Activated naive CD4-positive, alpha-beta T cell (primary cell): ENCODE data around the gene TRIM16.
"Not testable (repeated sequence)": the region's sequence is repeated elsewhere in the genome, so short reads cannot be mapped to it uniquely, and the experiment has no call there.

Experiments
- DNase-seq, 4 experiments: peaks; one replicate each; lab custom pipeline; 2025; lab: John Stamatoyannopoulos, UW

Gene TRIM16

GRCh38 chr17:15658296-15658695 lies 25.8 kb downstream of the TRIM16 start:
- DNase-seq = no peak

DNA sequence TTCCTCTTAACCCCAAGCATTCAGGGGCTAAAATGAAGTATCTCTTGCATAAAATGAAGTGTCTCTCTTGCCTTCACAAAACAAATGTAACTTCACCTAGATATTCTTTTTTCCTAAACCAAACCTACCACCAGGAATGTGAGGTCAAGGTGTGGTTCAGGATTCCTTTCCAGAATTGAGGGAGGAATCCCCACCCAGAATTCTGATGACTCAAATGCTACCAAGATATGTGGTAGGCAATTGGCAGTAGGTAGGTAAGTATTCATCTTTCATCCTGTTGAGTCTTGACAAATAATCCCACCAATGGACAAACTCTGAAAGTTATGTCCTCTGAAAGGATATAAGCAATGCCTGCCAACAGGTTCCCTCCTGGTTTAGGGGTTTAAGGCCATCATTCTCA lies 26.2 kb downstream of the TRIM16 start:
- DNase-seq = no peak

- DNase-seq = no peak
Measured at GRCh38 chr17:15654886-15655561, 29.1 kb downstream of the TRIM16 start.

DNA sequence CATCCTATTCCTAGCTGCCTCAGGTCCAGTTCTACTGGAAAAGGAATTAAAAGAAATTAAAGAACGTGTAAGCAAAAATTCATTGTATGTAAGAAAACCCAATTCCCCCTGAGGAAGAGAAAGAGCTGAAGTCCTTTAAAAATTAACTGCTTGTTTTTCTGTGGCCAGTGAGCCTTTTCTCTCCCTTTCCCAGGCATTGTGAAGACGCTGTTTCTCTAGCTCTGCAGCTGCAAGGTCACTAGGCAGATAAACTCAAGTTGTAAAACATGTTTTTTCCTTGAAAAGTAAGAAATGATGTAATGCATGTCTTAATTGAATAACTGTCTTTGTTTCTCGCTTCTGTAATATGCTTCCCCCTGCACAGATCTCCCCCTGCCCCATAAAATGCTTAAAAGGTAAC lies 29.7 kb downstream of the TRIM16 start:
- not testable (repeated sequence) for DNase-seq

- DNase-seq = no peak
Measured at GRCh38 chr17:15652960-15653359, 31.2 kb downstream of the TRIM16 start.

DNA sequence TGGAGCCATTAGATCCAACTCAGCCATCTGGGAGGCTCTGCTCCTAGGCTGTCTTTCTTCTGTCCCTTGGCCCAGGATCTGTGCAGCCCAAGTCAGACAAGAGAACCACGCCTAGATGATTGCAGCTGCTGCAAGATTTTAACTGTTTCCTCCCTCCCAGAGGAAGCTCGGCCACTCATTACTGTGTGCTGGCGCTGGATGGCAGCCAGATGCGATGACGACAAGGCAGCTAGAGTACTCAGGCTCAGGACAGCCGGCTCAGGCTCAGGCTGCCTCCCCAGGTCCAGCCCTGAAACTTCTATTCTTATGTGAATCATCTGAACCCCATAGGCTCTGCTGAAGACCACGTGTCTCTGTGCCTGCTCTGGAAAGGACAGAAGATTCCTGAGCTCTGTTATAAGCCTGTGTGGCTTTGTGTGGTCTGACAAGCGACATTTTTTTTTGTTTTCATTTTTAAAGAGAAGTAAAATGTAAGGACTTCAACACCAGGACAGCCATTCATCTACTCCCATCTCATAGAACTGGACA lies 32.5 kb downstream of the TRIM16 start:
- no peak for DNase-seq

- DNase-seq = no peak
Measured at GRCh38 chr17:15650741-15651582, 33.1 kb downstream of the TRIM16 start.

DNA sequence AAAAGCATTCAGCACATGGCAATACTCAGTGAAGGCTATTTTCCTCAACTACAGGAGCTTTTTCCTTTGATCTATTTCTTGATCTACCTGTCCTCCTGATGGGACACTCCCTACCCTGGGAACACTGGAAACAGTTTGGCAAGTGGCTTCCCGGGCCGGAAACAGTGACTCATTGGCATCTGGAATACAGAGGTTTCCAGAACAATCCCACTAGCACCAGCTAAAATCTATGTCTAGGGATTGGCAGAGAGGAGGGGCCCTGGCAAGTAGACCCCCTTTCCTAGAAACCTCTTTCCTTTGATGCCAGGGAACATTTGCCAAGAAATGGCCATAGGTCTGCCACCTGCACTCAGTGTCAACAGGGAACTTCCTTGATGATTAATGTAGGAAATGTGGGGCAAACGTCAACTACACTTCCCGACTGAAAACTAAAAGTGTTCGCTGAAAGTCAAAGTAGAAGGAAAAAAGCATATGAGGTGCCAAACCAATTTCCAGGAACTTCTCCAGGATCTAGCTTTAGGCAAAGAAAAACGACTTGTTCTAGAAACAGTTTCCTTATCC lies 34.2 kb downstream of the TRIM16 start:
- DNase-seq = no peak

DNA sequence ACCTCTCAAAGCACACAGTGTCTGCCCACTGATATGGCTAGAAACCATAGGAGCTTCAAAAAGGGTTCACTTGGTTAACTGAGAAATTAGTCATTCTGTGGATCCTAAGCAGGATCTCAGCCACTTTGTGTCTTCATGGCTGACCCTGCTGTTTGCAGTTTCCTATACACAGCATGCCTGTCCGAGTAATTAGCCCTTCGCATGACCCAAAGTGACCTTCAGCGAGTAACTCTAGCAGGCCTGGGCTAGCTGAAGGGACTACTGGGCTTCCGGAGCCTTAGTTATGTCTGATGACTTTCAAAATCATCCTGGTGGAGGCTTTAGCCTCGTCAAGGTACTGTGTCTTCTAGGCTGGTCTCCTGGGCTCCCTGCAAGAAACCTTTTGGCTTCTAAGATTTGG lies 35.7 kb downstream of the TRIM16 start:
- no peak for DNase-seq

DNA sequence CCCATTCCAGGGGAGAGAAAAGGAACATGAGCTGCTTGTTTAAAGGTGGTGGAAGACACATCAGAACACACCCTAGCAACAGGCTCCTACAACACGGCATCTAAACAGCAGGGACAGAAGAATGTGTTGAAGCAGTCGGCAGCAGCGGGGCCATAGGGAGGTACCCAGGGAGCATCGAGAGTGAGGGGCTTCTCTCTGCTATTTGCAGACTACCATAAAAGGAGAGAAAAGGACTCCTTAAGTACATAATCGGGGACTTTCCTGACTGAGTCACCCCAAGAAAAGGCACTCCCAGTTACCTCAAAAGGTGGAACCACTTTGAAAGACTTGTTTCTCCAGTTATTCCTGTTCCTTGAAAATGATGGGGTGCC lies 38.2 kb downstream of the TRIM16 start:
- DNase-seq = not testable (repeated sequence)

GRCh38 chr17:15645099-15645941 lies 38.8 kb downstream of the TRIM16 start:
- not testable (repeated sequence) for DNase-seq

DNA sequence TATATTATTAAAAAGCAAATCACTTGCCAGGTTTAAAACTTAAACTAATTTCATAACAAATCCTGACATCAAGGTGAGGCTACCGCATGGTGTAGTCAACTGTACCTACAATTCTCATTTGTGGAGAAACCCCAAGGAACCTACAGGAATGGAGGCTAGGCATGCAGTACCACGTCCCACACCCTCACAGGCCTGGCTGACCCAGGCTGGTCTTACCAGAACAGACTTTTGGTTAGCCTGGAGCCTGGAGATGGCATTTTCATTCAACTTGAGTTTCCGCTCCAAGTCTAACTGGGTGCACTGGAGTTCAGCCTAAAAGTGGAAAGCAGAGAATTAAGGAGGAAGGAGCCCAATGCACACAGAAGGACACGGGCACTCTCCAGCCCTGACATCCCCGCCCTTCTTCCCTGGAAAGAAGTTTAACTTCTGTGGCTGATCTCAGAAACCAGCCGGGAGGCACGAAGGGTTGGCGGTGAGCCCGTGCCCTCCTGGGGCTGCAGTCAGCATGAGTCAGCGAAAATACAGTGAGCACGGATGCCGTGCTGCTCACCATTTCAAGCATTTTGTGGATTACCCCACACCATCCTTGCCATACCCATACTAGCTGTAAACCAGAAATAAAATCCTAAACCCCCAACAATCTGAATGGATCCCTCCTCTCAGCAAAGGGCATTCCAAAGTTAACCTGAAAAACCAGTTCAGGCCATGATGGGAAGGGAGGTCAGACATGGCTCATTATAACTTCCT lies 41.4 kb downstream of the TRIM16 start:
- not testable (repeated sequence) for DNase-seq

- DNase-seq = not testable (repeated sequence)
Measured at GRCh38 chr17:15642014-15642413, 42.1 kb downstream of the TRIM16 start.

GRCh38 chr17:15630930-15631453 lies 53.1 kb downstream of the TRIM16 start:
- DNase-seq = not testable (repeated sequence)

GRCh38 chr17:15629991-15630390 lies 54.1 kb downstream of the TRIM16 start:
- DNase-seq = not testable (repeated sequence)

DNA sequence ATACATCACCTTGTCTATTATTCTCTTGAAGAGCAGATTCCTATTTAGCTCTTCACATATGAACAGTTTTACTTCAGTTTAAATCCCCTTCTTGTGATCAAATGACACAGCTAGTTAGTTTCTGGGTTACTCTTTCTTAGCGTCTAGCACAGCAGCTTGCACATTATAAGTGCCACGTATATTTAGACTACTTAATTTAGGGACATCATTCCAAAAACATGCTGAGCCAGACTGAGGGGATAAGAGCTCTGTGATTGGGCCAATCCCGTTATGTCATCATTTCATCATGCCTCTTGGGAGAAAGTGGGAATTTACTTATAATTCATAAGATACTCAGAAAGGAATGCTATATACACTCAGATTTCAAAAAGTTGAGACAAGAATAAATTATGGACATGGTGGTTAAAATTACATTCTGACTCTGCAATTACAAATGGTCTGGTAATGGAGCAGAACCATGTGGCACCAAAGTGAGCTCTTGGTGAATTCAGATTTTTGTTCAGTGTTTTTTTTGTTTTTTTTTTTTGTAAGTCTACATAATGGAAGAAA lies 60.4 kb downstream of the TRIM16 start:
- not testable (repeated sequence) for DNase-seq

DNA sequence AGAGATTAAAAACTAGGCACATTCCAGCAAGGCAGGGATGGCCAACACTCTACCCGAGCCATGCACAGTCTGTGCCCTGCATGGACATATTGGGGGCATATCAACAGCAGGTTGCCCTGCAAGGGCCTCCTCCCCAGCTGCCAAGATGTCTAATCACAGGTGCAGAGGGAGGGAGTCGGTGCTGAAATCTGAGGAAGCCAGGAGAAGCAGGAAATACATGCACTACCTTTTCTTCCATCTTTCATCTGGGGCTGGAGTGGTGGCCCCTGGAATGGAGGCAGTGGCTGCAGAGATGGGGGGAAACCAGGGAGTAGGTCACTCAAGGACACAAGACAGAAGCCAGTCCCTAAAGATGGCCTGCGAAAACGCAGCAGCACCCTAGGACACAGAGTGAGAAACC lies 60.9 kb downstream of the TRIM16 start:
- not testable (repeated sequence) for DNase-seq

DNA sequence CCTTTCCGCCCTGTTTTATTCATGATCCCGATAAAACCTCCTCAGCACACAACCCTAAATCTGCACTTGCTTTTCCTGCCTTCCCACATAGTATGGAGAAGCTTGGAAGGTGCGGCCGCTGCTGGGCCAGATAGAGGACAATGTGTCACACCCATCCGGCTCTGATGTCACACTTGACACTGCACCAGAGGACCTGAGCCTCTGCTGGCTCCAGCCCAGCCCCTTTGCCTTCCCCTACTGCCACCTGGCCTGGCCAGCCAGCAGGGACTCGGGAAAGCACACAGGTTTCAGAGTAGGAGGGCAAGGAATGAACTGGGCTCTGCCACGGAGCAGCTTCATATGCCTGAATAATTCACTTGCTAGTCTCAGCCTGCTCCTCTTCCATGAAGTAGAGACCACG lies 62.0 kb downstream of the TRIM16 start:
- not testable (repeated sequence) for DNase-seq

- not testable (repeated sequence) for DNase-seq
Measured at GRCh38 chr17:15619331-15620058, 64.6 kb downstream of the TRIM16 start, which contains the start of gene FBXW10B. Gene FBXW10B (minus strand): TSS chr17:15619704. CDS start chr17:15619512, 192 bp downstream.

GRCh38 chr17:15616828-15617227 lies 67.3 kb downstream of the TRIM16 start:
- DNase-seq = not testable (repeated sequence)
